MM.1S (cell line): ENCODE results near the gene PTGDR2.

ENCODE experiments used
- CTCF ChIP-seq: fragments of 300-600 bp; sonication (generic); IDR thresholded peaks from 2 replicates; pipeline ENCODE4 v1.5.1; 2016; ENCODE audit warnings: antibody characterized with exemption, low read length, mixed read lengths
- EZH2 ChIP-seq: fragments of 300-600 bp; sonication (generic); optimal IDR thresholded peaks from 2 replicates; pipeline ENCODE3; 2017; ENCODE audit warnings: low read depth, mild to moderate bottlenecking, antibody characterized with exemption, low read length, mixed read lengths

- TF ChIP-seq CTCF (no peak), EZH2 (no peak)
Observed at GRCh38 chr11:60857378-60858232, 1.9 kb upstream of the PTGDR2 start.
